Liver (tissue), 3 donors: ENCODE results near the gene KHDRBS2.

Experiments used
- CTCF ChIP-seq: fragments of 150-350 bp; IDR thresholded peaks from 2 replicates; pipeline ENCODE4 v1.5.1; 2017; ENCODE audit warnings: improper control_type of control experiment, low read depth, low read length; ENCODE audit not compliant: missing input control
- GABPA ChIP-seq, 2 donors: IDR thresholded peaks in 1 of 2; conservative IDR thresholded peaks in 1 of 2; 2 replicates each; pipeline ENCODE4 v1.6.1; 2016; ENCODE audit warnings: antibody characterized with exemption in 2 of 2, mild to moderate bottlenecking in 1 of 2, moderate library complexity in 1 of 2
- JUND ChIP-seq, 2 donors: IDR thresholded peaks; 2 replicates each; pipeline ENCODE4 v1.6.1; 2016; ENCODE audit warnings: antibody characterized with exemption in 2 of 2
- RAD21 ChIP-seq, 2 donors: IDR thresholded peaks; 2 replicates each; pipeline ENCODE4 v1.6.1; 2016; ENCODE audit warnings: antibody characterized with exemption in 2 of 2, mild to moderate bottlenecking in 2 of 2
- SP1 ChIP-seq: IDR thresholded peaks from 2 replicates; pipeline ENCODE4 v1.6.1; 2018; ENCODE audit warnings: antibody characterized with exemption, mild to moderate bottlenecking
- TAF1 ChIP-seq: conservative IDR thresholded peaks from 2 replicates; pipeline ENCODE4 v1.6.1; 2016; ENCODE audit warnings: antibody characterized with exemption, mild to moderate bottlenecking
- YY1 ChIP-seq: IDR thresholded peaks from 2 replicates; pipeline ENCODE4 v1.6.1; 2016; ENCODE audit warnings: antibody characterized with exemption, mild to moderate bottlenecking
- TF ChIP-seq, protein P1 (sequence below): IDR thresholded peaks from 2 replicates; pipeline ENCODE4 v1.6.1; 2016; ENCODE audit warnings: antibody characterized with exemption
- donor health status: healthy.
- donor health status: healthy.

DNA sequence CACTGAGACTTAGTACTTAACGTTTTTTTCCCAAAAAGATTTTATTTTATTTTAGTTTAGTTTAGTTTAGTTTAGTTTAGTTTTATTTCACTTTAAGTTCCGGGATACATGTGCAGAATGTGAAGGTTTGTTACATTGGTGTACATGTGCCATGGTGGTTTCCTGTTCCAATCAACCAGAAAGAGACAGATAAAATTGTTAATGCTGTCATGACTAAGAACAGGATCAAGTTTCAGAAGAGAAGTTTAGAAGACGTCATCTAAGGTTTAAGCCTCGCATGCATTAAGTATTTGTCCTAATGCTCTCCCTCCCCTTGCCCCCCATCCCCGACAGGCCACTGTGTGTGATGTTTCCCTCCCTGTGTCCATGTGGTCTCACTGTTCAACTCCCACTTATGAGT is 540.0 kb downstream of the KHDRBS2 start:
- no peak for TF ChIP-seq TAF1
- no peak for TF ChIP-seq CTCF
- TF ChIP-seq JUND (IDR thresholded peaks at IDR 0.05) = no peak
- no peak for TF ChIP-seq RAD21 (IDR thresholded peaks at IDR 0.05)
- TF ChIP-seq SP1 = no peak
- no peak for TF ChIP-seq YY1
- TF ChIP-seq GABPA (IDR thresholded peaks at IDR 0.05 in 1 of 2, conservative IDR thresholded peaks at IDR 0.05 in 1 of 2) = no peak
- TF ChIP-seq, protein P1, sequence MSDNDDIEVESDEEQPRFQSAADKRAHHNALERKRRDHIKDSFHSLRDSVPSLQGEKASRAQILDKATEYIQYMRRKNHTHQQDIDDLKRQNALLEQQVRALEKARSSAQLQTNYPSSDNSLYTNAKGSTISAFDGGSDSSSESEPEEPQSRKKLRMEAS = no peak
